Smooth muscle cell (in vitro differentiated cells): Measurements from ENCODE around the gene IL15. TPM values are rescaled to one million over a fixed set of nuclear protein-coding genes. Genes with fewer than 3 reads are reported as not detected.
A peak's percentile ranks its signal among the peaks of the same experiment; 100 is the strongest.

Source experiments
- DNase-seq: peaks from one replicate; lab custom pipeline; 2025; ENCODE audit not compliant: unreplicated experiment; lab: John Stamatoyannopoulos, UW
- H2AFZ ChIP-seq: fragments of 200-600 bp; sonication (generic); 2 replicates; pipeline ENCODE4 v1.6.0; 2016; ENCODE audit warnings: antibody characterized with exemption, low read depth, mild to moderate bottlenecking
- H3F3A ChIP-seq: fragments of 200-600 bp; sonication (generic); 2 replicates; pipeline ENCODE4 v1.6.0; 2017; ENCODE audit warnings: antibody characterized with exemption, low read depth
- H3K27ac ChIP-seq: fragments of 200-600 bp; sonication (generic); 2 replicates; pipeline ENCODE4 v1.5.1; 2016; ENCODE audit warnings: low read depth, mild to moderate bottlenecking
- H3K27me3 ChIP-seq: fragments of 200-600 bp; sonication (generic); 2 replicates; pipeline ENCODE4 v1.6.1; 2016; ENCODE audit warnings: low read depth, mild to moderate bottlenecking
- H3K36me3 ChIP-seq: fragments of 200-600 bp; sonication (generic); 2 replicates; pipeline ENCODE4 v1.5.1; 2016; ENCODE audit warnings: low read depth
- H3K4me1 ChIP-seq: fragments of 200-600 bp; sonication (generic); 2 replicates; pipeline ENCODE4 v1.5.1; 2016; ENCODE audit warnings: low read depth
- H3K4me2 ChIP-seq: fragments of 200-600 bp; sonication (generic); 2 replicates; pipeline ENCODE4 v1.6.0; 2016; ENCODE audit warnings: mild to moderate bottlenecking
- H3K4me3 ChIP-seq: fragments of 200-600 bp; sonication (generic); 2 replicates; pipeline ENCODE4 v1.5.1; 2016; ENCODE audit warnings: mild to moderate bottlenecking
- H3K79me2 ChIP-seq: fragments of 200-600 bp; sonication (generic); 2 replicates; pipeline ENCODE4 v1.6.0; 2016; ENCODE audit warnings: low read depth, mild to moderate bottlenecking
- H3K9ac ChIP-seq: fragments of 200-600 bp; sonication (generic); 2 replicates; pipeline ENCODE4 v1.6.0; 2016; ENCODE audit warnings: low read depth
- H3K9me3 ChIP-seq: fragments of 200-600 bp; sonication (generic); replicated peaks from 2 replicates; pipeline ENCODE4 v1.5.1; 2016; ENCODE audit warnings: low read depth
- H4K20me1 ChIP-seq: fragments of 200-600 bp; sonication (generic); 2 replicates; pipeline ENCODE4 v1.6.0; 2016; ENCODE audit warnings: low read depth
- CTCF ChIP-seq: fragments of 200-600 bp; sonication (generic); IDR thresholded peaks from 2 replicates; pipeline ENCODE4 v1.5.1; 2017; ENCODE audit warnings: borderline replicate concordance, mild to moderate bottlenecking, antibody characterized with exemption; ENCODE audit not compliant: insufficient read depth, poor library complexity, severe bottlenecking
- WGBS: methylation state at CpG from one replicate; pipeline ENCODE4 v1.1.7; 2016; ENCODE audit warnings: low lambda C conversion rate; 5-methylcytosine and 5-hydroxymethylcytosine counted together
- polyA plus RNA-seq: library from polyadenylated mRNA; unstranded; fragments of >200 nt; fragmentation: Nextera tagmentation; extraction: Ambion mirVana; gene quantifications from 2 replicates; pipeline ENCODE4 v1.2.1, GENCODE V29; 2016
- total RNA-seq: library from RNA; depleted of rRNA; stranded (reverse); fragments of >200 nt; gene quantifications from 2 replicates; pipeline ENCODE4 v1.2.3, GENCODE V29; 2014

IL15 gene
- total and polyA plus RNA-seq, 2 experiments from 2014 or later = 0.73 to 2.2 TPM

DNA sequence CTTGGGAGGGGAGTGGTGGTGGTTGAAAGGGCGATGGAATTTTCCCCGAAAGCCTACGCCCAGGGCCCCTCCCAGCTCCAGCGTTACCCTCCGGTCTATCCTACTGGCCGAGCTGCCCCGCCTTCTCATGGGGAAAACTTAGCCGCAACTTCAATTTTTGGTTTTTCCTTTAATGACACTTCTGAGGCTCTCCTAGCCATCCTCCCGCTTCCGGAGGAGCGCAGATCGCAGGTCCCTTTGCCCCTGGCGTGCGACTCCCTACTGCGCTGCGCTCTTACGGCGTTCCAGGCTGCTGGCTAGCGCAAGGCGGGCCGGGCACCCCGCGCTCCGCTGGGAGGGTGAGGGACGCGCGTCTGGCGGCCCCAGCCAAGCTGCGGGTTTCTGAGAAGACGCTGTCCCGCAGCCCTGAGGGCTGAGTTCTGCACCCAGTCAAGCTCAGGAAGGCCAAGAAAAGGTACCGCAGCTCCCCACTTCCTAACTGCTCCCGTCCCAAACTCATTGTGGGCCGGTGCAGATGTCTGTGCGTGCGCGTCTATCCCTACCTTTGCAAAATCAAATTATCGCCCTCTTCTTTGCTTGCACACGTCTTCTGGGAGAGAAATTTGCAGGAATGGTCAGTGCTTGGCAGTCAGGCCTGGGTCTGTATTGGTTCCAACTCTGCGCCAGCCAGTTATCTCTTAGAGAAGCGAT, 533 bp downstream of the IL15 start:
- H4K20me1 ChIP-seq = no peaks in the 10 kb centered on the region
- H3K27ac ChIP-seq = no peak overlapping the region
- no peak for TF ChIP-seq CTCF
- peak overlapping the region; percentile 70 for H3K9ac ChIP-seq
- no peaks in the 10 kb centered on the region for H3K36me3 ChIP-seq
- H3K27me3 ChIP-seq = peaks cover 19% of the 10 kb centered on the region
- H3K9me3 ChIP-seq = no peaks in the 10 kb centered on the region
- H2AFZ ChIP-seq = peak overlapping the region; percentile 96
- no peaks in the 10 kb centered on the region for H3K79me2 ChIP-seq
- peak; percentile 49 for DNase-seq
- 7% methylated on average over 41 of the region's 41 CpGs for WGBS
- peak overlapping the region; percentile 94 for H3K4me2 ChIP-seq
- H3F3A ChIP-seq = no peaks in the 10 kb centered on the region
- H3K4me1 ChIP-seq = no peaks in the 10 kb centered on the region
- peak overlapping the region; percentile 86 for H3K4me3 ChIP-seq

GRCh38 chr4:141637565-141637964, 1.2 kb downstream of the IL15 start:
- H3K36me3 ChIP-seq = no peaks in the 10 kb centered on the region
- peak overlapping the region; percentile 86 for H3K4me3 ChIP-seq
- no peaks in the 10 kb centered on the region for H3K4me1 ChIP-seq
- peak overlapping the region; percentile 94 for H3K4me2 ChIP-seq
- H4K20me1 ChIP-seq = no peaks in the 10 kb centered on the region
- no peak for DNase-seq
- WGBS = 87% methylated on average over 2 of the region's 2 CpGs
- H3K9ac ChIP-seq = no peak overlapping the region
- H3K9me3 ChIP-seq = no peaks in the 10 kb centered on the region
- H3K27ac ChIP-seq = no peak overlapping the region
- peak overlapping the region; percentile 96 for H2AFZ ChIP-seq
- H3K27me3 ChIP-seq = peaks cover 19% of the 10 kb centered on the region
- no peaks in the 10 kb centered on the region for H3F3A ChIP-seq
- H3K79me2 ChIP-seq = no peaks in the 10 kb centered on the region
- no peak for TF ChIP-seq CTCF

DNA sequence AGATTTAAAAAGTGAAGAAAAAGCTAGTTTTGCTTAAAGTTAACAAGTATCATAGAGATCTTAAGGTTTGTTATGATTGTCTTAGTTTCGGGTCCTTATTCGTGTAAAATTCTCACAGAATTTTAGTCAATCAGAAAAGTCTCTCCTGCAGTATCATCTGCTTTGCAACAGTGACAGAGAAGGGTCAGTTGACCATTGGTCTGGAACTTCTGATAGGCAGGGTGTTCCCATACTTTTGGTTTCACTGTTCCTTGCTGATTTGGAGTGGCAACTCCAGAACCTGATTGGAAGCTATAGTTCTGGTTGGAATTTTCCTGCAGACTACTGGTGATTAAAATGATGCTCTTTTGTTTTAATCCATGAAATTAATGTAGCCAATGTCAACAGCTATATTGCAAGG, 1.8 kb downstream of the IL15 start:
- no peak for TF ChIP-seq CTCF
- H2AFZ ChIP-seq = no peak overlapping the region

GRCh38 chr4:141640696-141641095, 4.3 kb downstream of the IL15 start:
- no peaks in the 10 kb centered on the region for H4K20me1 ChIP-seq

More for the DNA sequence above, 1.8 kb downstream of the IL15 start:
- no peaks in the 10 kb centered on the region for H3K36me3 ChIP-seq
- no peak overlapping the region for H3K9ac ChIP-seq
- H3K27me3 ChIP-seq = peaks cover 19% of the 10 kb centered on the region
- H3K27ac ChIP-seq = no peak overlapping the region
- no peak overlapping the region for H3K4me2 ChIP-seq
- WGBS = 96% methylated on average over 2 of the region's 2 CpGs
- DNase-seq = no peak
- no peaks in the 10 kb centered on the region for H3K4me1 ChIP-seq
- no peaks in the 10 kb centered on the region for H3K79me2 ChIP-seq
- no peaks in the 10 kb centered on the region for H4K20me1 ChIP-seq
- H3K9me3 ChIP-seq = no peaks in the 10 kb centered on the region
- no peaks in the 10 kb centered on the region for H3F3A ChIP-seq
- no peak overlapping the region for H3K4me3 ChIP-seq

More at GRCh38 chr4:141640696-141641095, 4.3 kb downstream of the IL15 start:
- Histone ChIP-seq H3K4me1 (no peaks in the 10 kb centered on the region), H3K9ac (no peak overlapping the region), H3K4me2 (no peak overlapping the region), H3K27ac (no peak overlapping the region), H3F3A (no peaks in the 10 kb centered on the region), H3K9me3 (no peaks in the 10 kb centered on the region), H3K27me3 (peaks cover 19% of the 10 kb centered on the region), H3K79me2 (no peaks in the 10 kb centered on the region), H3K4me3 (no peak overlapping the region), H3K36me3 (no peaks in the 10 kb centered on the region), H2AFZ (no peak overlapping the region)
- WGBS = 97% methylated on average over 3 of the region's 3 CpGs
- DNase-seq = no peak
- TF ChIP-seq CTCF = no peak
